Mesenchymal stem cell (in vitro differentiated cells and primary cell): ENCODE data around the gene OTUD4.

Source experiments
- DNase-seq: peaks from one replicate; pipeline ENCODE4 v3.0.0-alpha.2; 2013
- H2AFZ ChIP-seq: one replicate; pipeline ENCODE4 v1.6.1; 2013; ENCODE audit warnings: low read depth, mild to moderate bottlenecking, control low read depth, inconsistent platforms, low read length, moderate library complexity
- H2AK5ac ChIP-seq: 2 replicates; pipeline ENCODE4 v1.6.1; 2013; ENCODE audit warnings: low read length, moderate library complexity, mild to moderate bottlenecking, inconsistent platforms; ENCODE audit not compliant: severe bottlenecking
- H2BK120ac ChIP-seq: one replicate; pipeline ENCODE4 v1.6.1; 2013; ENCODE audit warnings: low read depth, mild to moderate bottlenecking, inconsistent platforms, low read length, moderate library complexity
- H2BK12ac ChIP-seq, 2 experiments: one replicate each; pipeline ENCODE4 v1.6.1; 2013; ENCODE audit warnings: inconsistent platforms in 2 of 2, low read length in 2 of 2, mild to moderate bottlenecking in 2 of 2, moderate library complexity in 2 of 2, control low read depth in 1 of 2
- H2BK15ac ChIP-seq: one replicate; pipeline ENCODE4 v1.6.1; 2013; ENCODE audit warnings: mild to moderate bottlenecking, low read depth, inconsistent platforms; ENCODE audit not compliant: poor library complexity, severe bottlenecking
- H2BK5ac ChIP-seq: 2 replicates; pipeline ENCODE4 v1.6.1; 2013; ENCODE audit warnings: low read depth, mild to moderate bottlenecking, low read length, control low read depth, inconsistent platforms; ENCODE audit not compliant: poor library complexity, severe bottlenecking
- H3K14ac ChIP-seq, 2 experiments: one replicate each; pipeline ENCODE4 v1.6.1; 2013; ENCODE audit warnings: inconsistent platforms in 2 of 2, low read length in 2 of 2, control low read depth in 1 of 2, mild to moderate bottlenecking in 1 of 2, moderate library complexity in 1 of 2
- H3K18ac ChIP-seq, 2 experiments: one replicate each; pipeline ENCODE4 v1.6.1; 2013; ENCODE audit warnings: inconsistent platforms in 2 of 2, low read length in 2 of 2, control low read depth in 1 of 2, low read depth in 1 of 2, mild to moderate bottlenecking in 1 of 2
- H3K23ac ChIP-seq, 2 experiments: one replicate each; pipeline ENCODE4 v1.6.1; 2013; ENCODE audit warnings: inconsistent platforms in 2 of 2, low read length in 2 of 2, mild to moderate bottlenecking in 2 of 2, moderate library complexity in 2 of 2, control low read depth in 1 of 2
- H3K27ac ChIP-seq: 2 replicates; pipeline ENCODE4 v1.5.1; 2013; ENCODE audit warnings: mild to moderate bottlenecking, moderate library complexity, low read length, control low read depth, inconsistent platforms; ENCODE audit not compliant: poor library complexity, severe bottlenecking
- H3K27me3 ChIP-seq, 2 experiments: 2 replicates each; pipeline versions ENCODE4 v1.6.1 to v1.7.0; 2013; ENCODE audit warnings: low read length in 2 of 2, mild to moderate bottlenecking in 2 of 2, moderate library complexity in 2 of 2, control low read depth in 1 of 2, inconsistent platforms in 1 of 2; ENCODE audit not compliant: control insufficient read depth in 1 of 2, insufficient read depth in 1 of 2
- H3K36me3 ChIP-seq, 2 experiments: 2 replicates each; pipeline versions ENCODE4 v1.6.1 to v1.7.0; 2013; ENCODE audit warnings: low read length in 2 of 2, control low read depth in 1 of 2, inconsistent platforms in 1 of 2, low read depth in 1 of 2, mild to moderate bottlenecking in 1 of 2; ENCODE audit not compliant: insufficient read depth in 2 of 2, control insufficient read depth in 1 of 2
- H3K4ac ChIP-seq, 2 experiments: one replicate each; pipeline ENCODE4 v1.6.1; 2013; ENCODE audit warnings: inconsistent platforms in 2 of 2, low read length in 2 of 2, mild to moderate bottlenecking in 2 of 2, moderate library complexity in 2 of 2, control low read depth in 1 of 2, low read depth in 1 of 2
- H3K4me1 ChIP-seq: 2 replicates; pipeline ENCODE4 v1.6.1; 2013; ENCODE audit warnings: low read depth, low read length, control low read depth; ENCODE audit not compliant: control insufficient read depth, insufficient read depth
- H3K4me2 ChIP-seq: 2 replicates; pipeline ENCODE4 v1.6.1; 2013; ENCODE audit warnings: low read length, mild to moderate bottlenecking, inconsistent platforms; ENCODE audit not compliant: poor library complexity, severe bottlenecking
- H3K4me3 ChIP-seq, 2 experiments: 2 replicates each; pipeline versions ENCODE4 v1.5.1 to v1.7.0; 2013; ENCODE audit warnings: low read length in 2 of 2, mild to moderate bottlenecking in 2 of 2, control low read depth in 1 of 2, low read depth in 1 of 2; ENCODE audit not compliant: insufficient read depth in 1 of 2
- H3K79me1 ChIP-seq: replicated peaks from 2 replicates; pipeline ENCODE4 v1.6.1; 2013; ENCODE audit warnings: mild to moderate bottlenecking, control low read depth, low read length, inconsistent platforms; ENCODE audit not compliant: poor library complexity, severe bottlenecking
- H3K9ac ChIP-seq: 2 replicates; pipeline ENCODE4 v1.7.0; 2013; ENCODE audit warnings: mild to moderate bottlenecking, low read length, moderate library complexity
- H3K9me3 ChIP-seq: 2 replicates; pipeline ENCODE4 v1.7.0; 2013; ENCODE audit warnings: mild to moderate bottlenecking, low read length; ENCODE audit not compliant: control insufficient read depth
- H4K8ac ChIP-seq: one replicate; pipeline ENCODE4 v1.6.1; 2013; ENCODE audit warnings: inconsistent platforms, mild to moderate bottlenecking, low read length, moderate library complexity
- H4K91ac ChIP-seq: one replicate; pipeline ENCODE4 v1.6.1; 2013; ENCODE audit warnings: mild to moderate bottlenecking, low read length, inconsistent platforms
- WGBS: methylation state at CpG from one replicate; pipeline ENCODE4 v1.1.7; 2013; ENCODE audit warnings: mixed read lengths; 5-methylcytosine and 5-hydroxymethylcytosine counted together

OTUD4 gene

DNA sequence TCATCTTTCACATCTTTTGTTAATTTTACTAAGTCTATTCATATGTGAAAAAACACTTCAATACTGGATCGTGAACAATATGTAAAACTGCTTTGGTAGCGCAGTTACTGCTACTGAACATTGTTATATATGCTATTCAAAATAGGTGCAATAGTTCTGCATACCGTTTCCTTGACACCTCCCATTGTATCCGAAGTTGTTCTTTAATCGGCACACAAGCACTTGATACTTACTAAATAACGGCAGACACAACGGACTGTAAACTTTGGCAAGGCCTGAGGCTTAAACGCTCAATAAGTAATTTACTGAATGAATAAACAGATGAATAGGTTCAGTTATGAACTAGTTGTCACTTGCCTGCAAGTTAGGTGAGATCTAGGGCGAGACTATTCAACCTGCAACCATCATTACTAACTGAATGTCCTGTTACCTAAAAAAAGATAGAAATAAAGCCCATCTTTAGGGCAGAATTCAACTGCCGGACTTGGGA is 83.0 kb downstream of the OTUD4 start:
- no peak overlapping the region for H2BK5ac ChIP-seq
- DNase-seq: no peak
- H3K36me3 ChIP-seq: peaks cover 5 to 38% of the 10 kb centered on the region in 2 experiments
- WGBS: 53% methylated on average over 7 of the region's 10 CpGs
- peak overlapping the region; percentile 62 for H3K4me2 ChIP-seq
- peaks cover 6% of the 10 kb centered on the region for H3K4me1 ChIP-seq
- peak overlapping the region; percentile 93 for H3K27ac ChIP-seq
- H3K23ac ChIP-seq: no peak overlapping the region
- peaks cover 18% of the 10 kb centered on the region for H3K9me3 ChIP-seq
- H2AFZ ChIP-seq: no peak overlapping the region
- H3K4ac ChIP-seq: no peak overlapping the region
- peak overlapping the region; percentile 97 for H3K9ac ChIP-seq
- H3K14ac ChIP-seq: no peak overlapping the region
- H2BK120ac ChIP-seq: no peak overlapping the region
- peak overlapping the region; percentile 67 to 88 for H3K4me3 ChIP-seq
- H4K8ac ChIP-seq: no peak overlapping the region
- H4K91ac ChIP-seq: no peak overlapping the region
- no peak overlapping the region for H2AK5ac ChIP-seq
- H2BK12ac ChIP-seq: no peak overlapping the region
- peaks cover 12% of the 10 kb centered on the region for H3K79me1 ChIP-seq
- no peaks in the 10 kb centered on the region for H3K27me3 ChIP-seq
- H2BK15ac ChIP-seq: no peak overlapping the region
- no peak overlapping the region for H3K18ac ChIP-seq

GRCh38 chr4:145093638-145094037 is 86.8 kb downstream of the OTUD4 start:
- 100% methylated on average over 1 of the region's 2 CpGs for WGBS
- H3K4me1 ChIP-seq: peaks cover 5% of the 10 kb centered on the region

GRCh38 chr4:145090380-145090779 is 90.0 kb downstream of the OTUD4 start:
- no peak overlapping the region for H3K9ac ChIP-seq
- no peak overlapping the region for H3K27ac ChIP-seq
- no peak overlapping the region for H3K23ac ChIP-seq
- no peak overlapping the region for H2AFZ ChIP-seq
- H4K8ac ChIP-seq: no peak overlapping the region
- no peak overlapping the region for H3K4me3 ChIP-seq
- H3K36me3 ChIP-seq: peaks cover 13 to 85% of the 10 kb centered on the region in 2 experiments
- H3K4me1 ChIP-seq: no peaks in the 10 kb centered on the region
- H3K79me1 ChIP-seq: peaks cover 23% of the 10 kb centered on the region
- no peak overlapping the region for H2BK120ac ChIP-seq
- no peak overlapping the region for H2BK15ac ChIP-seq
- H2BK12ac ChIP-seq: no peak overlapping the region
- H3K27me3 ChIP-seq: no peaks in the 10 kb centered on the region
- H3K14ac ChIP-seq: no peak overlapping the region
- DNase-seq: peak; percentile 12
- H3K4me2 ChIP-seq: no peak overlapping the region
- H2AK5ac ChIP-seq: no peak overlapping the region
- H3K4ac ChIP-seq: no peak overlapping the region
- H2BK5ac ChIP-seq: no peak overlapping the region
- no peak overlapping the region for H3K18ac ChIP-seq
- no peak overlapping the region for H4K91ac ChIP-seq
- H3K9me3 ChIP-seq: peaks cover 18% of the 10 kb centered on the region
- 100% methylated on average over 1 of the region's 1 CpG for WGBS

More at GRCh38 chr4:145093638-145094037, 86.8 kb downstream of the OTUD4 start:
- Histone ChIP-seq H3K27ac (no peak overlapping the region), H3K23ac (no peak overlapping the region), H3K4ac (no peak overlapping the region), H2BK15ac (no peak overlapping the region), H3K9ac (no peak overlapping the region), H2BK5ac (no peak overlapping the region), H2BK120ac (no peak overlapping the region), H3K36me3 (peaks cover 10 to 71% of the 10 kb centered on the region in 2 experiments), H4K91ac (no peak overlapping the region), H3K4me3 (no peak overlapping the region), H3K14ac (no peak overlapping the region), H2BK12ac (no peak overlapping the region), H3K4me2 (no peak overlapping the region), H2AFZ (no peak overlapping the region), H3K27me3 (no peaks in the 10 kb centered on the region), H2AK5ac (no peak overlapping the region), H3K9me3 (peaks cover 18% of the 10 kb centered on the region), H3K18ac (no peak overlapping the region), H3K79me1 (peaks cover 21% of the 10 kb centered on the region), H4K8ac (no peak overlapping the region)
- no peak for DNase-seq

- peaks cover 7% of the 10 kb centered on the region for H3K79me1 ChIP-seq
- 90% methylated on average over 1 of the region's 1 CpG for WGBS
These were observed 96.3 kb downstream of the OTUD4 start for GRCh38 chr4:145083891-145084605.

More at GRCh38 chr4:145083891-145084605, 96.3 kb downstream of the OTUD4 start:
- H2BK15ac ChIP-seq: no peak overlapping the region
- H3K14ac ChIP-seq: no peak overlapping the region
- no peak overlapping the region for H2BK5ac ChIP-seq
- no peak overlapping the region for H3K4me2 ChIP-seq
- peaks cover 6 to 37% of the 10 kb centered on the region in 2 experiments for H3K36me3 ChIP-seq
- H2AFZ ChIP-seq: no peak overlapping the region
- no peaks in the 10 kb centered on the region for H3K27me3 ChIP-seq
- H3K4me3 ChIP-seq: no peak overlapping the region
- H3K27ac ChIP-seq: no peak overlapping the region
- H3K23ac ChIP-seq: no peak overlapping the region
- no peak overlapping the region for H4K91ac ChIP-seq
- no peak overlapping the region for H2BK12ac ChIP-seq
- H4K8ac ChIP-seq: no peak overlapping the region
- no peak overlapping the region for H3K9ac ChIP-seq
- no peak overlapping the region for H2BK120ac ChIP-seq
- H2AK5ac ChIP-seq: no peak overlapping the region
- no peak overlapping the region for H3K4ac ChIP-seq
- H3K18ac ChIP-seq: no peak overlapping the region
- H3K9me3 ChIP-seq: no peaks in the 10 kb centered on the region
- DNase-seq: no peak
- peaks cover 1% of the 10 kb centered on the region for H3K4me1 ChIP-seq
